GM19025 (cell line): ENCODE results near the gene SCN5A.

Experiments
- ATAC-seq: cut with Tn5 transposase; IDR thresholded peaks from one replicate; pipeline ENCODE4 v1.9.1; 2021; ENCODE audit warnings: mild to moderate bottlenecking, low read depth, moderate library complexity; ENCODE audit not compliant: unreplicated experiment

The SCN5A gene

DNA sequence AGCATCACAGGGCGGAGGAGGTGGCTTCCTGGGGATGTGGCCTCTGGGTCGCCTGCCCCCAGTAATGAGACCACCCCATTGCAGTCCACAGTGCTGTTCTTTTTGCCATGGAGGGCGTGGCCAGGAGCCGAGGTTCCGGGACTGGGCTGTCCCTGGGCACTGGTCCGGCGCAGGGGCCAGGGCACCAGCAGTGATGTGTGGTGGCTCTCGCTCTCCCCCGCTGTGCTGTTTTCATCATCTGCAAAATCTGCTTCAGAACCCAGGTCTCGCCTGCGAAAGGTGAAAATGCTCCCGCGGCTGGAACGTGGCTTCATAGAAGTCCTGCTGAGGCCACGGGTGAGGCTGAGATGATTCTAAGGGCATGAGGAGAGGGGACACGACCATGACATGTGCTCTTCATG, 45.8 kb downstream of the SCN5A start:
- no peak for ATAC-seq

GRCh38 chr3:38602576-38603250, 46.8 kb downstream of the SCN5A start:
- no peak for ATAC-seq

GRCh38 chr3:38601956-38602550, 47.4 kb downstream of the SCN5A start:
- ATAC-seq: no peak

DNA sequence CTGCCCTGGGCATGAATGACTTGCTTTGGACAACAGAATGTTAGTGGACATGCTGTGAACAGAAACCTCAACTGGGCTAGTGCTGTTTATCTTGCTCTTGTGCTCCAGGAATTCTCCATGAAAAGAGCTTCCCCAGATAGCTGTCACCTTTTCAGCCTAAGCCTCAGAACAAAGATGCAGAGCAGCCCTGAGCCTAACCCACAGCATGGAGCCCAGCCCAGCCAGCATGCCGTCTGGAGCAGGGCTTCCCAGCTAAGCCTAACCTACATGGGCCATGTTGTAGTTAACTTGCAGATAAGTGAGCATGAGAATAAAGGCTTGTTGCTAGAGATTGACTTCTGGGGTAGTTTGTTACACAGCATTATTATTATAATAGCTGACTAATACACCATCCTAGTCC, 48.9 kb downstream of the SCN5A start:
- ATAC-seq: no peak

GRCh38 chr3:38599886-38600285, 49.6 kb downstream of the SCN5A start:
- no peak for ATAC-seq

- ATAC-seq: no peak
These were observed 50.7 kb downstream of the SCN5A start for GRCh38 chr3:38598791-38599190.

GRCh38 chr3:38597502-38598060, 51.9 kb downstream of the SCN5A start:
- no peak for ATAC-seq

GRCh38 chr3:38595393-38595792, 54.1 kb downstream of the SCN5A start:
- no peak for ATAC-seq

- no peak for ATAC-seq
These were observed 59.0 kb downstream of the SCN5A start for GRCh38 chr3:38590521-38590920.

DNA sequence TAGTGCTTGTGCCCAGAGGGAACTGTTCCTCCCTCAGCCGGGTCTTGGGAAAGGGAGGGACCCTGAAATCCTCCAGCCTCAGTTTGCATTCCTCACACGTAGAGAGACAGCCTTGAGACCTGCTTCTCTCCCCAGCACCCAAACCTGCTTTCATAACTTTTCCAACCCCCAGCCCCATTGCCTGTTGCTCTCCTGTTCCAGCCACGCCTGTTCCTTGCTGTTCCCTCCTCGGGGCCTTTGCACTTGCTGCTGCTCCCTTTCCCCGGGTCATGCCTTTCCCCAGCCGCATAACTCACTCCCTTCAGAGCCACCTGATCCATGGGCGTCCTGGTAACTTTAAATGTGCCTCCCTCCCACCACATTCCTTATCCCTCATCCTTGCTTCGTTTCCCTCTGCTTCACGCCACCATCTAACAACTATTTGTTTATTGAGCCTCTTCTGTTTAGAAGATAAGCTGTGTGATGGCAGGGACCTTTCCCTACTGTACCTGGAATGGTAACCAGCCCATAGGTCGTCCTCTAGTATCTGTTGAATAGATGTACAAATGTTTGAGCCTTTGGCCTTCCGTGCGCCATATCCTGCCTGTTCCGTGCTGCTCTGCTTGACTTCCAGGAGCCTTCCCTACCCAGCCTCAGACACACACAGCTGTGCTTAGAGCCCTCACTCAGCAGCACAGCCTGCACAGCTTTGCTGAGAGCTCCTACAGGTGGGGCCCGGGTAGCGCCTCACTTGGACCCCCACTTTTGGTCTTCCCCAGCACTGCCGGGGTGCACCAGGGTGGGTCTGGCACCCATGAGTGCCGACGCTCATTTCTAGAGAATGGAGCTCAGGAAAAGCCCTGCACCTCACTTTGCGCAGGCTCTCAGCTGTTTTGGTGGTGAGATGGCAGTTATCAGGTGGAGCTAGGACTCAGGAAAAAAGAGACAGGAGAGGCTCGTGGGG, 60.2 kb downstream of the SCN5A start:
- no peak for ATAC-seq

- no peak for ATAC-seq
These were observed 61.0 kb downstream of the SCN5A start for GRCh38 chr3:38588371-38588971.

- no peak for ATAC-seq
These were observed 61.8 kb downstream of the SCN5A start for GRCh38 chr3:38587548-38588131.

GRCh38 chr3:38586546-38587520, 62.7 kb downstream of the SCN5A start:
- ATAC-seq: no peak

DNA sequence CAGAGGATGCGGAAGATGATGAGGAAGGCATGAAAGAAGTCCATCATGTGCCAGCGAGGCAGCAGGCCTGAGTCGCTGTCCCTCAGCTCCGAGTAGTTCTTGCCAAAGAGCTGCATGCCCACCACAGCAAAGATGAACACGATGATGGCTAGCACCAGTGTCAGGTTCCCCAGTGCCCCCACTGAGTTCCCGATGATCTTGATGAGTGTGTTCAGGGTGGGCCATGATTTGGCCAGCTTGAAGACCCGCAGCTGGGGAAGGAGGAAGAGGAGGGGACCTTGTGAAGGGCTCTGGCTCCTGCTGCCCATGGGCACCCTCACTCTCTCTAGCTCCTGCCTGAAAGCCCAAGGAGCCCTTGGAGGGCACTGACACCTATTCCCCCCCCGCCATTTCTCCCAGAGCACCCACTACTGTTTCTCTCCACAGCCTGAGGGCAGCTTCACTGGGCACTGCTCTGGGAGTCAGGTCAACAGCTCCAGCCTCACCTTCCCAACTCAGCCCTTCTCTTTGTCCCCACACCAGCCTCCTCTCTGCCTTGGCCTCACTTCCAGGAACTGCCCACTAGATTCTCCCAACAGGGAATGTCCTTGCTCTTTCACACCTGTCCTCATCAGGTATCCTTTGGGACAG, 63.6 kb downstream of the SCN5A start:
- no peak for ATAC-seq

DNA sequence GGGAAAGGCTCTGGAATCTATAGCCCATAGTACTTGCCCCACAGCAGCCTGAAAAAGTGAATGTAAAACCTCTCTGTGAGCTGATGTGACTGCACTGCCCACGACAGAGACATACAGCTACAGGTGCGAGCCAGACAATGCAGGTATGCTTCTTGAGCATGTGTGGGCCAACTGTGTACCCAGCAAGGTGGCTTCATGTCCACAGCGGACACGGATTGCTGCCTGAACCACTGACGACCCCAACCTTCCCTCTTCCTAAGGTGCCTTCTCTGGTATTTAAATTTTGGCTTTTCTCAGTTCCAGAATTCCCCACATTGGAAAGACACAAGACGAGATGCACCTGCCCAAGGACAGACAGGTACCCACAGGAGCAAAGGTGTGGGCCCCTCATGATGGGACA, 65.8 kb downstream of the SCN5A start:
- no peak for ATAC-seq

- ATAC-seq: no peak
These were observed 66.4 kb downstream of the SCN5A start for GRCh38 chr3:38582941-38583645.

DNA sequence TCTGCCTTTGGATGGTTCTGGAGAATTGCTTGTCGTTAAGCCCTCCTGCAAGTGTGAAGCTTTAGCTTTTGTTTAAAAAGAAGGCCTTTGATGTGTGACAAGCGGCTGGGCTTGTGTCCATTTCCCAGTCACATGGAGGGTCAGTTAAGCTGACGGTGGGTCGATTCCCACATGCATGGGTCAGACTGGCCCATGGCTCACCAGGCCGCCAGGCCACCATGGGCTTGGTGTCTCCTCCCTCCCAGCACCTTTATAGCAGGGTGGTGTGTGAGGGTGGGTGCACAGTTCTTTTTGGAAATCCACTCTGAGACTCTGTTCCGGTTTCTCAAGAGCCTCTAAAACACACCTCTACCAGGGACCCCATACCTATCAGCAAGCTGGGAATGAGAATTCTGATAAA, 67.2 kb downstream of the SCN5A start:
- ATAC-seq: no peak

DNA sequence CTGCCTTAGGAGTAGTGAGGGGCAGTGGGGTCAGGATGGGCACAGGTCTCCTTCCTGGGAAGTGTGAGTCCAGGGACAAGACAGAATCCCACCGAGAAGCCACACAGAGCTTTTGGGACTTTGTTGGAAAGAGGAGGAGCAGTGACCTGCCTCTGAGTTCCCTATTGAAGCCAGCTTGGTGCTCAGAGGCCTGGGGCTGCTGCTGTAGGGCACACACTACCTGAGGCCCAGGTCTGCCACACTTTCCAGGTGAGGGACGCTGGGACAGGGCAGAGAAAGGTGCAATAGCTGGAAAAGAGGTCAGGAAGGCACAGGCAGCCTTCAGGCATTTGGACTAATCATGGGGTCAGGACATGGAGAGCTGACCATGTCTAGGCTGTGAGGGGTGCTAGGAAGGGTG, 67.7 kb downstream of the SCN5A start:
- ATAC-seq: no peak
